H1 (cell line): Measurements from ENCODE around the gene CEP250. TPM values are rescaled to one million over a fixed set of nuclear protein-coding genes. Genes with fewer than 3 reads are reported as not detected.

Source experiments
- CTCF ChIA-PET: fragments of 300-600 bp; sonication (Branson Sonifier 250); formaldehyde crosslinking; loops from one replicate; lab custom pipeline; 2021; ENCODE audit not compliant: partially characterized antibody; lab: Charles Lee
- POLR2A ChIA-PET: fragments of 300-600 bp; sonication (Branson Sonifier 250); formaldehyde crosslinking; loops from one replicate; lab custom pipeline; 2021; ENCODE audit warnings: inconsistent platforms; ENCODE audit not compliant: partially characterized antibody; lab: Charles Lee
- DNase-seq, 2 experiments: peaks; one replicate each; pipeline versions ENCODE4 v3.0.0 to v3.0.0-alpha.2; 2010 to 2022; ENCODE audit warnings: low spot score in 2 of 2, low read depth in 1 of 2, mixed read lengths in 1 of 2
- FAIRE-seq: peaks from 2 replicates; lab custom pipeline; 2011; peaks lifted over from hg19 to GRCh38; lab: Jason Lieb, UNC
- H2AFZ ChIP-seq: 2 replicates; pipeline ENCODE4 v1.8.1; 2012; ENCODE audit warnings: low read length, inconsistent platforms
- H2AK5ac ChIP-seq: 2 replicates; pipeline ENCODE4 v1.6.1; 2013; ENCODE audit warnings: low read depth, low read length
- H2BK120ac ChIP-seq: replicated peaks from 2 replicates; pipeline ENCODE3; 2013; ENCODE audit warnings: low read depth, low read length, inconsistent platforms
- H2BK12ac ChIP-seq: 2 replicates; pipeline ENCODE4 v1.6.1; 2013; ENCODE audit warnings: low read depth, low read length
- H2BK15ac ChIP-seq: 2 replicates; pipeline ENCODE4 v1.6.1; 2013; ENCODE audit warnings: low read length
- H2BK20ac ChIP-seq: 2 replicates; pipeline ENCODE4 v1.6.1; 2013; ENCODE audit warnings: low read length
- H2BK5ac ChIP-seq: 2 replicates; pipeline ENCODE4 v1.6.1; 2013; ENCODE audit warnings: low read depth, low read length
- H3K14ac ChIP-seq: 2 replicates; pipeline ENCODE4 v1.6.1; 2013; ENCODE audit warnings: inconsistent platforms; ENCODE audit not compliant: insufficient read length
- H3K18ac ChIP-seq: 2 replicates; pipeline ENCODE4 v1.6.1; 2013; ENCODE audit warnings: low read length; ENCODE audit errors: extremely low read depth
- H3K23ac ChIP-seq: 2 replicates; pipeline ENCODE4 v1.6.1; 2013; ENCODE audit warnings: inconsistent platforms; ENCODE audit not compliant: insufficient read length
- H3K23me2 ChIP-seq: 2 replicates; pipeline ENCODE4 v1.6.1; 2013; ENCODE audit warnings: low read depth, low read length
- H3K27ac ChIP-seq: 2 replicates; pipeline ENCODE4 v1.6.1; 2011; ENCODE audit warnings: low read depth, low read length, inconsistent platforms
- H3K27me3 ChIP-seq, 4 experiments: replicated peaks in 1 of 4; 1 replicate in 1 of 4; 2 replicates in 3 of 4; pipeline versions ENCODE4 v1.6.1 to v1.8.1; 2011 to 2013; ENCODE audit warnings: low read length in 3 of 4, mild to moderate bottlenecking in 3 of 4, inconsistent platforms in 2 of 4, mixed read lengths in 2 of 4, moderate library complexity in 1 of 4; ENCODE audit not compliant: control insufficient read depth in 3 of 4, insufficient read depth in 3 of 4; ENCODE audit errors: extremely low read depth in 1 of 4
- H3K36me3 ChIP-seq, 4 experiments: 2 replicates each; pipeline versions ENCODE4 v1.6.1 to v1.8.1; 2011 to 2013; ENCODE audit warnings: mild to moderate bottlenecking in 4 of 4, low read length in 3 of 4, moderate library complexity in 2 of 4, control low read depth in 1 of 4, inconsistent platforms in 1 of 4; ENCODE audit not compliant: insufficient read depth in 4 of 4, control insufficient read depth in 2 of 4
- H3K4ac ChIP-seq: replicated peaks from 2 replicates; pipeline ENCODE3; 2013; ENCODE audit warnings: low read length, low read depth, mixed read lengths, inconsistent platforms; ENCODE audit not compliant: insufficient read length
- H3K4me1 ChIP-seq, 4 experiments: replicated peaks in 1 of 4; 1 replicate in 1 of 4; 2 replicates in 3 of 4; pipeline versions ENCODE4 v1.6.1 to v1.8.1; 2011 to 2013; ENCODE audit warnings: low read length in 3 of 4, inconsistent platforms in 2 of 4, mixed read lengths in 1 of 4; ENCODE audit not compliant: insufficient read depth in 4 of 4, control insufficient read depth in 3 of 4
- H3K4me2 ChIP-seq, 2 experiments: 2 replicates each; pipeline versions ENCODE4 v1.6.1 to v1.8.1; 2011 to 2013; ENCODE audit warnings: low read depth in 2 of 2, low read length in 2 of 2, control low read depth in 1 of 2, inconsistent platforms in 1 of 2, mild to moderate bottlenecking in 1 of 2; ENCODE audit not compliant: insufficient read depth in 1 of 2
- H3K4me3 ChIP-seq, 4 experiments: fragments of 200-600, 300-600 bp in 1 of 4; sonication (generic), shearing (Covaris generic), sonication (Bioruptor Twin) in 1 of 4; 2 replicates each; pipeline versions ENCODE4 v1.5.1 to v1.8.1; 2011 to 2016; ENCODE audit warnings: low read length in 4 of 4, low read depth in 3 of 4, control low read depth in 2 of 4, inconsistent platforms in 2 of 4, mild to moderate bottlenecking in 2 of 4, mixed read lengths in 1 of 4, moderate library complexity in 1 of 4; ENCODE audit not compliant: insufficient read depth in 2 of 4; ENCODE audit errors: extremely low read depth in 1 of 4
- H3K56ac ChIP-seq: replicated peaks from 2 replicates; pipeline ENCODE3; 2013; ENCODE audit warnings: low read depth, mild to moderate bottlenecking, mixed read lengths, low read length, inconsistent platforms; ENCODE audit not compliant: insufficient read length
- H3K79me1 ChIP-seq: 2 replicates; pipeline ENCODE4 v1.6.1; 2013; ENCODE audit warnings: low read depth, low read length, control low read depth
- H3K79me2 ChIP-seq, 2 experiments: 2 replicates each; pipeline versions ENCODE4 v1.6.1 to v1.8.1; 2012 to 2013; ENCODE audit warnings: low read length in 2 of 2, mild to moderate bottlenecking in 2 of 2, inconsistent platforms in 1 of 2; ENCODE audit not compliant: insufficient read depth in 2 of 2, control insufficient read depth in 1 of 2
- H3K9ac ChIP-seq, 4 experiments: replicated peaks in 1 of 4; 1 replicate in 1 of 4; 2 replicates in 3 of 4; pipeline versions ENCODE4 v1.6.1 to v1.8.1; 2011 to 2013; ENCODE audit warnings: low read depth in 3 of 4, low read length in 3 of 4, control low read depth in 2 of 4, mild to moderate bottlenecking in 2 of 4, moderate library complexity in 2 of 4, inconsistent platforms in 1 of 4; ENCODE audit errors: extremely low read depth in 1 of 4
- H3K9me3 ChIP-seq, 2 experiments: 2 replicates each; pipeline versions ENCODE4 v1.6.1 to v1.8.1; 2012 to 2013; ENCODE audit warnings: mild to moderate bottlenecking in 2 of 2, moderate library complexity in 2 of 2, control low read depth in 1 of 2, inconsistent platforms in 1 of 2, low read depth in 1 of 2, low read length in 1 of 2, mixed read lengths in 1 of 2; ENCODE audit not compliant: insufficient read depth in 2 of 2
- H4K20me1 ChIP-seq, 2 experiments: replicated peaks in 1 of 2; 2 replicates each; pipeline versions ENCODE3 to v1.8.1; 2011 to 2013; ENCODE audit warnings: inconsistent platforms in 2 of 2, low read length in 2 of 2, mild to moderate bottlenecking in 1 of 2; ENCODE audit not compliant: insufficient read depth in 2 of 2, control insufficient read depth in 1 of 2
- H4K5ac ChIP-seq: 2 replicates; pipeline ENCODE4 v1.6.1; 2013; ENCODE audit warnings: low read length, low read depth, mixed read lengths, inconsistent platforms; ENCODE audit not compliant: insufficient read length
- H4K8ac ChIP-seq: 2 replicates; pipeline ENCODE4 v1.8.0; 2013; ENCODE audit warnings: mild to moderate bottlenecking, moderate library complexity, low read length, inconsistent platforms; ENCODE audit not compliant: insufficient read depth; ENCODE audit errors: extremely low read depth
- H4K91ac ChIP-seq: replicated peaks from 2 replicates; pipeline ENCODE3; 2013; ENCODE audit warnings: low read length, mixed read lengths, inconsistent platforms; ENCODE audit not compliant: insufficient read length
- BACH1 ChIP-seq: IDR thresholded peaks from 2 replicates; pipeline ENCODE4 v1.6.1; 2012; ENCODE audit warnings: low read length, improper control_type of control experiment
- BCL11A ChIP-seq, 2 experiments: IDR thresholded peaks; one replicate each; pipeline ENCODE4 v1.6.1; 2011; ENCODE audit warnings: low read depth in 2 of 2, low read length in 2 of 2, mild to moderate bottlenecking in 2 of 2
- CEBPB ChIP-seq: IDR thresholded peaks from 2 replicates; pipeline ENCODE4 v1.6.1; 2012; ENCODE audit warnings: low read depth, low read length
- EGR1 ChIP-seq: IDR thresholded peaks from 2 replicates; pipeline ENCODE4 v1.6.1; 2011; ENCODE audit warnings: low read depth, low read length, borderline replicate concordance
- HDAC6 ChIP-seq: IDR thresholded peaks from one replicate; pipeline ENCODE4 v1.7.1; 2012; ENCODE audit warnings: low read depth, mild to moderate bottlenecking, inconsistent platforms, low read length, moderate library complexity
- RAD21 ChIP-seq, 2 experiments: IDR thresholded peaks in 1 of 2; conservative IDR thresholded peaks in 1 of 2; 2 replicates each; pipeline ENCODE4 v1.6.1; 2011; ENCODE audit warnings: low read depth in 2 of 2, low read length in 2 of 2, improper control_type of control experiment in 1 of 2, inconsistent platforms in 1 of 2, mild to moderate bottlenecking in 1 of 2, moderate library complexity in 1 of 2
- TAF7 ChIP-seq: optimal IDR thresholded peaks from 2 replicates; pipeline ENCODE3; 2011; ENCODE audit warnings: low read depth, mild to moderate bottlenecking, inconsistent platforms, low read length, moderate library complexity, borderline replicate concordance
- WGBS, 2 experiments: shearing (Covaris generic) in 1 of 2; methylation state at CpG; one replicate each; pipeline versions ENCODE4 v1.1.6 to v1.1.7; 2013 to 2015; ENCODE audit warnings: low lambda C conversion rate in 2 of 2, mixed read lengths in 2 of 2, inconsistent platforms in 1 of 2, low coverage in 1 of 2, missing lambda C conversion rate in 1 of 2; ENCODE audit not compliant: insufficient replicate concordance in 2 of 2, insufficient coverage in 1 of 2, insufficient read length in 1 of 2; ENCODE audit errors: extremely low coverage in 1 of 2, missing lambda C conversion rate in 1 of 2; 5-methylcytosine and 5-hydroxymethylcytosine counted together
- polyA plus RNA-seq, 7 experiments: library from polyadenylated mRNA; depleted of rRNA in 3 of 7; stranded (reverse) in 5 of 7; unstranded in 2 of 7; fragments of >200 nt in 5 of 7; fragments of 200-250 nt in 2 of 7; gene quantifications; 1 replicate in 5 of 7; 2 replicates in 1 of 7; 4 replicates in 1 of 7; pipeline versions ENCODE4 v1.2.1 to v1.2.3, GENCODE V29; 2011 to 2013; ENCODE audit warnings: missing spikeins in 2 of 7, mixed read lengths in 2 of 7
- total RNA-seq: library from RNA; stranded (reverse); fragmentation: NEBNext Ultra II Directional; extraction: Animal tissue kit (Norgen Biotek cat#: 25700); gene quantifications from 2 replicates; pipeline ENCODE4 v1.2.1, GENCODE V29; 2021
- TF ChIP-seq, protein P1 (sequence below): IDR thresholded peaks from 2 replicates; pipeline ENCODE4 v1.6.1; 2012; ENCODE audit warnings: inconsistent platforms
- TF ChIP-seq, protein P2 (sequence below): IDR thresholded peaks from 2 replicates; pipeline ENCODE4 v1.6.1; 2012; ENCODE audit warnings: low read length, inconsistent platforms

The CEP250 gene
- total and polyA plus RNA-seq, 2 of the 8 experiments (the other 6 are each of a cell fraction or from before 2014, with no cell fraction given): 2.6 to 33.7 TPM

DNA sequence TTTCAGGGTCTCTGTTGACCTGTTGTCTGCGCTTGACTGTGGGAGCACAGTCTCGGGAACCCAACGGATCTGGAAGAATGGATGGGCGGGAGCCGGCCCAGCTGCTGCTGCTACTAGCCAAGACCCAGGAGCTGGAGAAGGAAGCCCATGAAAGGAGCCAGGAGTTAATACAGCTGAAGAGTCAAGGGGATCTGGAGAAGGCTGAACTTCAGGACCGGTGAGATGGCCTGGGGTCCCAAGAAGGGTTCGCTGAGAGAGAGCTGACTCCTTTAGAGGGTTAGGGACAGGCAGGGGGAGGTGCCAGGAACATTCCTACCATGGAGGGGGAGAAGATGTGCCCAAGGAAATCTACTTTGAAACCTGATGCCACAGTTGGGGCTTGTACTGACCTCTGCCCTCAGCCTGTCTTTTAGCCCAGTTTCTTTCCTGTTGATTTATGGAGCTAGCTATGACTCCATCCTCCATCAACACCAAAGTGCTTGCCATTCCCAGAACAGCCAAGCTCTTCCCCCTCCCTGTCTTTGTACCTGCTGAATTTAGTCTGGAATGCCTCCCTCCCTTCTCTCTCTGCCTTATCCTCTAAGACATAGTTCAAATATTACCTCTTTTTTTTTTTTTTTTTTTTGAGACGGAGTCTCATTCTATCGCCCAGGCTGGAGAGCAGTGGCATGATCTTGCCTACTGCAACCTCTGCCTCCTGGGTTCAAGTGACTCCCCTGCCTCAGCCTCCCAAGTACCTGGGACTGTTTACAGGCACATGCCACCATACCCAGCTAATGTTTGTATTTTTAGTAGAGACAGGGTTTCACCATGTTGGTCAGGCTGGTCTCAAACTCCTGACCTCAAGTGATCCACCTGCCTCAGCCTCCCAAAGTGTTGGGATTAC lies 12.2 kb downstream of the CEP250 start:
- Histone ChIP-seq H3K56ac (no peak overlapping the region), H2BK15ac (no peak overlapping the region)
- TF ChIP-seq, protein P1, sequence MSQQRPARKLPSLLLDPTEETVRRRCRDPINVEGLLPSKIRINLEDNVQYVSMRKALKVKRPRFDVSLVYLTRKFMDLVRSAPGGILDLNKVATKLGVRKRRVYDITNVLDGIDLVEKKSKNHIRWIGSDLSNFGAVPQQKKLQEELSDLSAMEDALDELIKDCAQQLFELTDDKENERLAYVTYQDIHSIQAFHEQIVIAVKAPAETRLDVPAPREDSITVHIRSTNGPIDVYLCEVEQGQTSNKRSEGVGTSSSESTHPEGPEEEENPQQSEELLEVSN: no peak
- TF ChIP-seq BACH1 (no peak), CEBPB (no peak), EGR1 (no peak), HDAC6 (no peak), TAF7 (no peak), RAD21 (IDR thresholded peaks at IDR 0.05 in 1 of 2, conservative IDR thresholded peaks at IDR 0.05 in 1 of 2; ENCODE audit: low read depth in 2 of 2, low read length in 2 of 2) (no peak), BCL11A (IDR thresholded peaks at IDR 0.05; ENCODE audit: low read depth in 2 of 2, low read length in 2 of 2) (no peak)
- TF ChIP-seq, protein P2, sequence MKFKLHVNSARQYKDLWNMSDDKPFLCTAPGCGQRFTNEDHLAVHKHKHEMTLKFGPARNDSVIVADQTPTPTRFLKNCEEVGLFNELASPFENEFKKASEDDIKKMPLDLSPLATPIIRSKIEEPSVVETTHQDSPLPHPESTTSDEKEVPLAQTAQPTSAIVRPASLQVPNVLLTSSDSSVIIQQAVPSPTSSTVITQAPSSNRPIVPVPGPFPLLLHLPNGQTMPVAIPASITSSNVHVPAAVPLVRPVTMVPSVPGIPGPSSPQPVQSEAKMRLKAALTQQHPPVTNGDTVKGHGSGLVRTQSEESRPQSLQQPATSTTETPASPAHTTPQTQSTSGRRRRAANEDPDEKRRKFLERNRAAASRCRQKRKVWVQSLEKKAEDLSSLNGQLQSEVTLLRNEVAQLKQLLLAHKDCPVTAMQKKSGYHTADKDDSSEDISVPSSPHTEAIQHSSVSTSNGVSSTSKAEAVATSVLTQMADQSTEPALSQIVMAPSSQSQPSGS: no peak

More for the DNA sequence above, 12.2 kb downstream of the CEP250 start:
- Histone ChIP-seq H2AFZ (no peak overlapping the region), H3K9me3 (no peaks in the 10 kb centered on the region), H2BK5ac (no peak overlapping the region), H4K8ac (no peak overlapping the region), H3K4me3 (no peak overlapping the region), H2AK5ac (no peak overlapping the region), H4K91ac (no peak overlapping the region), H3K27ac (no peak overlapping the region), H3K79me1 (no peaks in the 10 kb centered on the region), H3K36me3 (peaks cover 7 to 43% (median 27%) of the 10 kb centered on the region in 4 experiments; a peak in 7 of 8 replicates), H2BK120ac (no peak overlapping the region), H2BK20ac (no peak overlapping the region), H3K23me2 (no peaks in the 10 kb centered on the region; the same call in 1 of the 2 replicates), H3K4me1 (no peaks in the 10 kb centered on the region), H3K18ac (no peak overlapping the region), H3K14ac (no peak overlapping the region), H3K4ac (no peak overlapping the region), H4K20me1 (peaks cover 3 to 8% of the 10 kb centered on the region in 2 experiments), H3K79me2 (no peaks in the 10 kb centered on the region), H3K27me3 (no peaks in the 10 kb centered on the region), H3K4me2 (peak overlapping the region in 1 of 2 experiments; percentile 8; a peak in 1 of 4 replicates), H3K9ac (no peak overlapping the region; a peak in 1 of 7 replicates), H2BK12ac (no peak overlapping the region), H3K23ac (no peak overlapping the region), H4K5ac (no peak overlapping the region)
- ChIA-PET POLR2A (interaction anchor here (0.6 to 2.8 kb wide), 2 partner anchors 11 to 199 kb away, joined by 3 to 26 read pairs; partner anchors contain the start of gene CEP250), CTCF (interaction anchor here (1.0 to 2.4 kb wide), 6 partner anchors 11 to 93 kb away, joined by 3 to 8 read pairs (median 3); no protein-coding TSS in a partner anchor)
- DNase-seq (no peak), FAIRE-seq (no peak)
- WGBS, 2 experiments: 93% methylated on average over 7 of the region's 9 CpGs; no CpG with 5 or more reads in 1 of the 2 experiments
